DOHH2 (cell line): ENCODE results near the gene RABL3.

ENCODE experiments used
- H3F3A ChIP-seq: fragments of 200-600 bp; sonication (generic), shearing (Covaris generic); 2 replicates; pipeline ENCODE4 v1.6.0; 2016; ENCODE audit warnings: antibody characterized with exemption, mild to moderate bottlenecking; ENCODE audit not compliant: control insufficient read depth, insufficient read depth
- H3K27ac ChIP-seq: fragments of 200-600 bp; sonication (generic); 2 replicates; pipeline ENCODE4 v1.5.1; 2014; ENCODE audit warnings: low read depth, mild to moderate bottlenecking, low read length, moderate library complexity
- H3K27me3 ChIP-seq: fragments of 200-600 bp; sonication (generic); 2 replicates; pipeline ENCODE4 v1.6.1; 2014; ENCODE audit warnings: mild to moderate bottlenecking, low read length, mixed read lengths; ENCODE audit not compliant: control insufficient read depth
- H3K36me3 ChIP-seq: fragments of 200-600 bp; sonication (generic); 2 replicates; pipeline ENCODE4 v1.6.1; 2014; ENCODE audit warnings: mild to moderate bottlenecking, low read length, moderate library complexity, mixed read lengths; ENCODE audit not compliant: control insufficient read depth
- H3K4me1 ChIP-seq: fragments of 200-600 bp; sonication (generic); 2 replicates; pipeline ENCODE4 v1.6.1; 2014; ENCODE audit warnings: mild to moderate bottlenecking, low read length, mixed read lengths; ENCODE audit not compliant: control insufficient read depth
- H3K4me2 ChIP-seq: fragments of 200-600 bp; sonication (generic); 2 replicates; pipeline ENCODE4 v1.6.0; 2014; ENCODE audit warnings: mild to moderate bottlenecking, low read length, moderate library complexity
- H3K4me3 ChIP-seq: fragments of 200-600 bp; sonication (generic); 2 replicates; pipeline ENCODE4 v1.5.1; 2014; ENCODE audit warnings: mild to moderate bottlenecking, low read length, mixed read lengths
- H3K79me2 ChIP-seq: fragments of 200-600 bp; sonication (generic); 2 replicates; pipeline ENCODE4 v1.6.1; 2014; ENCODE audit warnings: mild to moderate bottlenecking, low read length, mixed read lengths; ENCODE audit not compliant: control insufficient read depth
- H3K9me2 ChIP-seq: fragments of 200-600 bp; sonication (generic); replicated peaks from 2 replicates; pipeline ENCODE4 v1.6.1; 2014; ENCODE audit warnings: mild to moderate bottlenecking, low read length, mixed read lengths; ENCODE audit not compliant: control insufficient read depth
- H3K9me3 ChIP-seq: fragments of 200-600 bp; sonication (generic); 2 replicates; pipeline ENCODE4 v1.6.1; 2014; ENCODE audit warnings: antibody characterized with exemption, low read length, mixed read lengths; ENCODE audit not compliant: control insufficient read depth, insufficient read depth
- H4K20me1 ChIP-seq: fragments of 200-600 bp; sonication (generic); 2 replicates; pipeline ENCODE4 v1.6.0; 2014; ENCODE audit warnings: low read depth, mild to moderate bottlenecking, antibody characterized with exemption, low read length, moderate library complexity; ENCODE audit not compliant: control insufficient read depth, insufficient read depth
- CTCF ChIP-seq: fragments of 200-600 bp; sonication (generic); IDR thresholded peaks from one replicate; pipeline ENCODE4 v1.5.1; 2014; ENCODE audit warnings: antibody characterized with exemption, mild to moderate bottlenecking, low read depth, low read length; ENCODE audit not compliant: poor library complexity, severe bottlenecking
- EZH2phosphoT487 ChIP-seq: fragments of 200-600 bp; sonication (generic); IDR thresholded peaks from 2 replicates; pipeline ENCODE4 v1.6.1; 2017; ENCODE audit warnings: borderline replicate concordance, mild to moderate bottlenecking, antibody characterized with exemption, low read length, moderate library complexity, mixed read lengths

Gene RABL3

DNA sequence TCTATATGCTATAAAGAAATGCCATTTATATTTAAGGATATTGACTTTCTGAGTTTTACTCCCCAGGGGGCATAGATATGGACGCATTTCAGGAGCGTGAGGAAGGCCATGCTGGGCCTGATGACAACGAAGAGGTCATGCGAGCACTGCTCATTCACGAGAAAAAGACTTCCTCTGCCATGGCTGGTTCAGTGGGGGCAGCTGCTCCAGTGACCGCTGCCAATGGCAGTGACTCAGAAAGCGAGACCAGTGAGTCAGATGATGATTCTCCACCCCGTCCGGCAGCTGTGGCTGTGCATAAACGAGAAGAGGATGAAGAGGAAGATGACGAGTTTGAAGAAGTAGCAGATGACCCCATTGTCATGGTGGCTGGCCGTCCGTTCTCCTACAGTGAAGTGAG lies 38.7 kb upstream of the RABL3 start:
- H3K27ac ChIP-seq, result no peak overlapping the region

DNA sequence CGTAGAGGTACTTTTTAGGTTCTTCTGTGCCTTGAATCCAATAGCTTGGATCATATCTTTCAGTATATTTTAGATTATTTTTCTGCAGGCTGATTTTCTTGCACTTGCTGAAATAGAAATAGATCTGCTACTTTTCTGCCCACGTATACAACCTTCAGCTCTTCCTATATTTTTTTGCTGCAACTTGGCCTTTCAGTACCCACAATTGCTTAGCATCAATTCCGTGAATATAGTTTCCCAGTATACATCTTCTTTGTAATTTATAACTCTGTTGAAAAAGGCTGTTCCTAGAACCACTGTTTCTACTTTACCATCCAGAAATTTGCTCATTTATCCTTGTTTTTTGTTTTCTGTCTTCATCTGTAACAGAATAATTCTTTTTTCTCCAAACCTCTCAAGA lies 36.5 kb upstream of the RABL3 start:
- Histone ChIP-seq H3K79me2 (no peaks in the 10 kb centered on the region), H3K4me1 (no peaks in the 10 kb centered on the region), H3K27me3 (no peaks in the 10 kb centered on the region), H3K27ac (no peak overlapping the region), H3K9me2 (no peaks in the 10 kb centered on the region), H3K4me2 (no peak overlapping the region), H4K20me1 (no peaks in the 10 kb centered on the region), H3K4me3 (no peak overlapping the region), H3F3A (no peaks in the 10 kb centered on the region; the same call in 1 of the 2 replicates), H3K36me3 (peaks cover 43% of the 10 kb centered on the region), H3K9me3 (no peaks in the 10 kb centered on the region)
- no peak for TF ChIP-seq EZH2phosphoT487
- no peak for TF ChIP-seq CTCF

More for the DNA sequence above, 38.7 kb upstream of the RABL3 start:
- H3K4me1 ChIP-seq, result peaks cover 5% of the 10 kb centered on the region
- no peaks in the 10 kb centered on the region for H3K27me3 ChIP-seq
- TF ChIP-seq CTCF (no peak), EZH2phosphoT487 (no peak)
- H3K36me3 ChIP-seq, result peaks cover 35% of the 10 kb centered on the region
- no peaks in the 10 kb centered on the region; the same call in 1 of the 2 replicates for H3F3A ChIP-seq
- no peaks in the 10 kb centered on the region for H3K9me3 ChIP-seq
- no peak overlapping the region for H3K4me3 ChIP-seq
- H3K4me2 ChIP-seq, result no peak overlapping the region
- no peaks in the 10 kb centered on the region for H3K9me2 ChIP-seq
- H4K20me1 ChIP-seq, result no peaks in the 10 kb centered on the region
- H3K79me2 ChIP-seq, result no peaks in the 10 kb centered on the region

DNA sequence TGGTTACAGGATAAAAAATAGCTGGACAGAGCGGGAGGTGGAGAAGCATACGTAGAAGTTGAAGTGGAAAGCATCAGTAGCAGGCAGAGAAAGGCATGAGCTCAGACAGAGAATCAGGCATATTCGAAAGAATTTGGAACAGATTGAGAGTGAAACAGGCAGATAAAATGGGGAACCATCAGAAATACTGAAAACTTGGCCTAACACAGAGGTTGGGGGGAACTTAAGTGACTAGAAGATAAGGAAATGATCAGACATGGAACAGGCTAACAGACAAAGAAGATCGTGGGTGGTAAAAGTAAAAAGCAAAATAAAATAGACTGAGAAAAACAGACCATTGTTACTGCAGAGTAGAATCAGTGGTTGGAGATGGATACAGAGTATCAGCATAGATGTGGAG lies 33.1 kb upstream of the RABL3 start:
- Histone ChIP-seq H4K20me1 (no peaks in the 10 kb centered on the region), H3K36me3 (peaks cover 59% of the 10 kb centered on the region), H3K9me3 (no peaks in the 10 kb centered on the region), H3K9me2 (no peaks in the 10 kb centered on the region), H3K4me2 (no peak overlapping the region), H3K4me3 (no peak overlapping the region), H3K4me1 (no peaks in the 10 kb centered on the region), H3K79me2 (no peaks in the 10 kb centered on the region), H3K27ac (no peak overlapping the region), H3F3A (no peaks in the 10 kb centered on the region), H3K27me3 (no peaks in the 10 kb centered on the region)
- TF ChIP-seq EZH2phosphoT487 (no peak), CTCF (no peak)

DNA sequence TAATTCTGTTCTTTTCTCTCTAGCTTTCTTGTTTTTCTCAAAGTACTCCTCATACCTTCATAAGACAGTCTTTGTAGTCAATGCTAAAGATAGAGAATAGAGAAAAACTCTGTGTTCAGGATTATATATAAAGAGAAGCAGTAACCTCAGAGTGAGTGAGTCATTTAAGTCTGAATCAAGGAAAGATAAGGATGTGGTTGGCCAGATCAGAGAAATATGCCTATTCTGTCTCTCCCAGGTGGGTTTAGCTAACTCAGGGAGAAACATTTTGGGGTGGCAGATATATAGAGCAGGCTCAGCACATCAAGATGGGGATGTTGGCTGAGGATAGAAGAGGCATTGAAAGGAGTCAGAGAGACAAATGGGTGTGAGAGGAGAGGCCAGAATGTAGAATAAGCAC lies 31.6 kb upstream of the RABL3 start:
- peaks cover 4% of the 10 kb centered on the region; the same call in 1 of the 2 replicates for H3K79me2 ChIP-seq
- TF ChIP-seq CTCF, result no peak
- TF ChIP-seq EZH2phosphoT487, result no peak
- peaks cover 52% of the 10 kb centered on the region for H3K36me3 ChIP-seq

More for the DNA sequence above, 31.6 kb upstream of the RABL3 start:
- no peak overlapping the region for H3K4me3 ChIP-seq
- H3K27ac ChIP-seq, result no peak overlapping the region
- no peaks in the 10 kb centered on the region for H3K9me2 ChIP-seq
- no peaks in the 10 kb centered on the region for H3F3A ChIP-seq
- no peak overlapping the region for H3K4me2 ChIP-seq
- no peaks in the 10 kb centered on the region for H3K27me3 ChIP-seq
- H3K9me3 ChIP-seq, result no peaks in the 10 kb centered on the region
- no peaks in the 10 kb centered on the region for H3K4me1 ChIP-seq
- no peaks in the 10 kb centered on the region for H4K20me1 ChIP-seq
